CD4-positive, alpha-beta T cell treated with Interleukin-4 for 4 hours (primary cell): ENCODE measurements around the gene ZNF90.
"Not testable (repeated sequence)": the region's sequence is repeated elsewhere in the genome, so short reads cannot be mapped to it uniquely, and the experiment has no call there.

Experiments
- DNase-seq: peaks from one replicate; pipeline ENCODE4 v3.0.0-alpha.2; 2020

Gene ZNF90

DNA sequence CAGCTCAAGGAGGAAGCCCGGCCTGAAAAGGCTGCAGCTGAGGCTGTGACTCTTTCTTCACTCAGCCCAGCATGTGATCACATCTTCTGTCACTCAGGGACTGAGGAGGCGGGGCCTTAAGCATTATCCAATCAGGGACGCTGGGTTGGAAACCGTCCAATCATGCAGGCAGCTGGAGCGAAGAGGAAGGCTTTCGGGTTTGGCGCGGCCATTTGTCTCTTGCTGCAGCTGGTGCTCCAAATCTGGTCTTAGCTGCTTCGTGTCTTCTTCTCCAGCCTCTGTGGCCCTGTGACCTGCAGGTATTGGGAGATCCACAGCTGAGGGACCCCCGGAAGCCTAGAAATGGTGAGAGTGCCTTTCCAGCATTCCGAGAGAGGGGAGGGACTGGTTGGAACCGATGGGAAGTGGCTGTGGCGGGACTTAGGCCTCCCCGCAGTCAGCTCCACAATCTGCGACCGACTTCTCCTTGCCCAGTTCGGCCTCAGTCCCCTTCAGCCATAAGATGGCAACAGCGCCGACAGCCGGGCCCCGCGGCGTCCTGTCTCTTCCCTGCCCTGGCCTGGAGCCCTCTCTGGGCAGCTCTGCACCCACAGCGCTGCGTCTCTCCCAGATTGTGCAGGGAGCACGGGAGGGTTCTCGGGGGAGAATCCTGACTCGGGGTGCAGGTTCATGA, at the start of gene ZNF90:
Gene ZNF90 (plus strand): TSS at position 210 of the 673 bp plus-strand sequence. CDS start 133 bp downstream, at position 343.
- DNase-seq: peak; percentile 90

- DNase-seq: no peak
Measured at GRCh38 chr19:20028611-20029010, 49.2 kb upstream of the ZNF90 start.

DNA sequence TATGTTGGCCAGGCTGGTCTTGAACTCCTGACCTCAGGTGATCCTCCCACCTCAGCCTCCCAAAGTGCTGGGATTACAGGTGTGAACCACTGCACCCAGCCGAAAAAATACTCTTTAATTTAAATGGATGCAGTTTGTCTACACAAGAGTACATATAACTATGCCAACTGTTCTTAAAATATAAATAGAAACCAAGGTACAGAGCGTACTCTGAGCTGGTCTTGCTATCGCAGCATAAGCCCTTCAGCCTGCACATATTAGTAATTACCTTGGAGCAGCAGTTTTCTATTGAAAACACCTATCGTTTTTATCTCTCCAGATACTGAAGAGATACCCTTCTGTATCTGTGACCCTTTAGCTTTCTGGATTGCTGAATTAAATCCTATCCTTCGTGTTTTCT, 41.9 kb upstream of the ZNF90 start:
- no peak for DNase-seq

GRCh38 chr19:20038358-20039202, 39.2 kb upstream of the ZNF90 start:
- DNase-seq: peak; percentile 3

DNA sequence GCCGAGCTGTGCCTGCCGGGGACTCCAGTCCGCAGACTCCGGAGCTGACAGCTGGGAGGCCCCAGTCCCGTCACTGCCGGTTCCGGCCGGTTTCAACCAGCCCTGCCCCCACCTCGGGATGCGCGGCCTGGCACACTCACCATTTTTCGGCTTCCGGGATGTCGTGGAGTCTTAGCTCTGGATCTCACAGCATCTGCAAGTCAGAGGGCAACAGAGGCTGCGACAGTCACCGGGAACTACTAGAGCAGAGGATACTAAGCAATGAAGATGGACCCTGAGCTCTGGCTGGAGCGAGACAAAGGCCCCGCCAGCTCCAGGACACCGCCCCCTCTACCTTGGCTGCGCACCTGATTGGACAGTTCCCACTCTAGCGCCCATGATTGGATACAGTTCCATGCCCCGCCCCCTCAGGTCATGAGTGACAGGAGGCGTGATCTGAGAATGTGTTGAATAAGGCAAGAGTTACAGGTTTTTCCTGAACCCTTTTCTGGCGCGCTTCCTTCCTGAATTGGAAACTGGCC, 38.5 kb upstream of the ZNF90 start, which contains the start of gene ZNF682:
Gene ZNF682 (minus strand): TSS at position 303 of the 521 bp plus-strand sequence. CDS start 160 bp downstream, at position 143.
- peak; percentile 92 for DNase-seq

DNA sequence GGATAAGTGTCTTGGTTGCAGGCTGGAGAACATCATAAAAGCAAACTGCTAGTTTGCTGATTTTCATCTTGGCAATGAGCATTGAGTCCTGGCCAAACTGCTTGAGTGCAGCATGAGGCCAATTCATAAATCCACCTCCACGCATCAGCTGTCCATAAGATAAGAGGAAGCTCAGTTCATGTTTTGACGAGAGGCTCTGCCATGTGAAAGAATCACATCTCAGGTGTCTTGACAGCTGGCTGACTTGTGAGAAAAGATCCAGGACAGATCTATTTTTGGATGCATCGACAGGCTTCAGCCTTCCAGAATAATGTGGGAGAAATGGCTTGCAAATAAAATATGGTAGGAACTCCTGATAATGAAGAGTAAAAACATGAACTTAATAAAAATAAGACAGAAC, 33.1 kb upstream of the ZNF90 start:
- DNase-seq: no peak

DNA sequence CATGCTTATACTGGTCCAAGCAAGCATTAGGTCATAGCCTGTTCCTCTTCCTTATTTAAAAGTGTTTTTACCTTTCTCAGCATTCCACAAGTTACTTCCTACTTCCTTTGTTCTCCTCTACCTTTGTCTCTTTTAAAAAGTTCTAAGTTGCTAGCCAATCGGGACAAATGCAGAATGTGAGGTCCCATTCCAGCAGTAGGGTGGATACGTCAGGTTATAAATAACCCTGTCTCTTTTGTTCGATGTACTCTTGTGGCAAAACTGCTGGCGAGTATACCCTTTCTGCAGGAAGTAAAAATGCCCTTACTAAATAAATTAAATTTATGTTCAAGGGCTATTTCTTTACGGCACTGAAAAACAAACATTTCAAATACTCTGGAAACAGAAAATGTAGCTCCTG, 32.1 kb upstream of the ZNF90 start:
- not testable (repeated sequence) for DNase-seq

GRCh38 chr19:20051841-20052768, 25.7 kb upstream of the ZNF90 start:
- DNase-seq: peak; percentile 70

DNA sequence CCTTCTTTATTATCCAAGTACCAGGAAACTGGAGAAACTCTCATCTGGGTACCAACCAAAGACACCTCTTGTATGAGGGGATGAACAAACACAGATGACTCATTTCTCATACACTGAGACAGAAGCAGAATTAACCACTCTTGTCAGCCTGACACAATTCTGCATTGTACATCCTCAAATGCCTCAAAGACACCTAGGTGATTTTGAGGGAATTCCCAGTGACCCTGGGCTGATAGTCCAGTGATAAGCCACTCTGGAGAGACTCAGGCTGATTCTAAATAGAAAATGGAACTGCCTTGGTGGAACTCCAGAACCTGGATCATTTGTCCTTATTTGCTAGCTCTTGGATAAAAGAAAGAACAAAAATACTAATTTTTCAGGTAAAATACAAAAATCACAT, 19.1 kb upstream of the ZNF90 start:
- not testable (repeated sequence) for DNase-seq

DNA sequence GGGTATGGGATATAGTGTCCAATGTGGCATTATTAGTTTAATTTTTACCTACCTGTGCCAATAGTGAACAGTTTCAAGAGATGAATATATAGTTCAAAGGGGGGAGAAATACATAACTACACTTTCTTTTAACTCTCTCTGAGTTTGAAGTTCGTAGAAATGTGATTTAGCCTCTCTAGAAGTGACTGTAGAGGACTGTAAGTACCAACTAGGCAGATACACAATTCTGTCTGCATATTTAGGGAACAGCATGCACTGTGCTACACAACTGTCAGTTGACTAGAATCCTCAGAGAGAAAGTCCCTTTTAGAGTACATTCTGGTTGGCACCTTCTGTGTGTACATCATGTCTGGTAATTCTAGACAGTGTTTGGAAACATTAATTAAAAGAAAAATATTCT, 17.5 kb upstream of the ZNF90 start:
- DNase-seq: no peak

DNA sequence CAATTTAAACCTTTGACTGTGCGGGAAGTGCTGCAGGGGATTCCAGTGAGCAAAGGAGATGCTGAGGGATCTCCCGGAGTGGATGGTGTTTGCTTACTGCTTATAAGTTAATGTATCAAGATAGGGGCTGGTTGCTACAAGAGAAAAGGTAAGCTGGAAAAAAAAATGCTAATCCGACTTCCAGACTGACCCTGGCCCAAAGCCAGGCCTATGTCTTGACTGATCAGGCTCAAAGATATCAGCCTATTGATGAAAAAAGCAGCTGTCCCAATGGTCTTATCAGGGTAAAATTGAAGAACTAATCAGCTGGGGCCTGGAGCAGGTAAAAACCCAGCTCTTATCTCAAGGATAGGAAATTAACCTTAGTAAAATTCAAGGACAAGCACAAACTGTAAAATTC, 10.9 kb upstream of the ZNF90 start:
- no peak for DNase-seq

DNA sequence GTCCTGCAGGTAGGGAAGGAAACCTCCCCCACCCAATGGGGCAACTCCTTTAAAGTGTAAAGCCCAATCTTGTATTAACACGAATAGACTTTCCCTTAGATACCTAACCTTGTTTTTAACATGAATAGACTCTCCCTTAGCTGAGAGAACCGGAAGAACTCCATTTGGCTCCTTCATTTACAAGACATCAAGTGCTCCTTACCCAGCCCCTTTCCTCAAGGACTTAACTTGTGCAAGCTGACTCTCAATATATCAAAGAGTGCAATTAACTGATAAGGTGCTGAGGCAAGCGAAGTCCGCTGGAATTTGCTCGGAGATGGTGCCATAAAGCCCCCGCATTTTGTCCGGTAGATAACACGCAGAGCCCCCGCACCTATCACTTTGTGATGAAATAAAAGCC, 9.9 kb upstream of the ZNF90 start:
- DNase-seq: no peak

DNA sequence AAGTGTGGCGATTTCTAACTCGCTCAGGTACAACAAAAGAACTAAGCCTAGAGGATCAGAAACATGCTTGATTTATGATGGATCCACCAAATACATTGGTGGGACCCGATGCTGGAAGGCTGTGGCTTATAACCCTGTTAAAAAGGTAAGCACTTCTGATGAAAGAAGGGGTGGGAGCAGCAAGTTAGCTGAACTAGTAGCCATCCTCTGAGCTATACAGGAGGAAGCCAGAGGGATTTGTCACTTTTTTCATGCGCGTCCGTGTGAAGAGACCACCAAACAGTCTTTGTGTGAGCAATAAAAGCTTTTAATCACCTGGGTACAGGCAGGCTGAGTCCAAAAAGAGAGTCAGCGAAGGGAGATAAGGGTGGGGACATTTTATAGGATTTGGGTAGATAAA, 9.2 kb upstream of the ZNF90 start:
- not testable (repeated sequence) for DNase-seq

DNA sequence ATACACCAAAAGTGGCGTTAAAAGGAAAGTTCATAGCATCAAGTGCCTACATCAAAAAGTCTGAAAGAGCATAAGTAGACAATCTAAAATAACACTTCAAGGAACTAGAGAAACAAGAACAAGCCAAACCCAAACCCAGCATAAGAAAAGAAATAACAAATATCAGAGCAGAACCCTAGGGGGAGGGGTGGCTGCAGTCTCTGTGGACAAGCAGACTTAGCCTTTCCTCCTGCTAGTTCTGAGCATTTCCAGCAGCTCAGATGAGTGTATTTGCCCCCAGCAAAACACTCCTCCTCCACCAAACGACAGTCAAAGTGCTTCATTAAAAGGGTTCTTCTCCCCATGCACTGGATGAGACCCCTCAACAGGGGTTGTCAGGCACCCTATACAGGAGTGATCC, 7.1 kb upstream of the ZNF90 start:
- no peak for DNase-seq

DNA sequence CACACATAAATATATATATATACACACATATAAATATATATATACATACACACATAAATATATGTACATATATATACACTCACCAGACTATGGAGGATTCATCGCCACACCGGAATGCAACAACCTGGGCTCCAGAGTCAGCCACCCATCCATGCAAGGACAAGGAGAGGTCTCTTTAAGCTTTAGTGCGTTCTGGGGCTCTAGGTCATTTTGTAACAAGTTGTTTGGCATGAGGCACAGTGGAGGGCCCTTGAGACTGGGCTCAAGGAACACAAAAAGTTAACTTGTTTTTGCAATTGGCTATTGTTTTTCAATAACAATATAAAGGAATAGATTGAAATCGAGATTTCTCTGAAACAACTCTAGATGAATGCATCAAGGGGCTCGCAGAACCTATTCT, 4.9 kb upstream of the ZNF90 start:
- DNase-seq: no peak

DNA sequence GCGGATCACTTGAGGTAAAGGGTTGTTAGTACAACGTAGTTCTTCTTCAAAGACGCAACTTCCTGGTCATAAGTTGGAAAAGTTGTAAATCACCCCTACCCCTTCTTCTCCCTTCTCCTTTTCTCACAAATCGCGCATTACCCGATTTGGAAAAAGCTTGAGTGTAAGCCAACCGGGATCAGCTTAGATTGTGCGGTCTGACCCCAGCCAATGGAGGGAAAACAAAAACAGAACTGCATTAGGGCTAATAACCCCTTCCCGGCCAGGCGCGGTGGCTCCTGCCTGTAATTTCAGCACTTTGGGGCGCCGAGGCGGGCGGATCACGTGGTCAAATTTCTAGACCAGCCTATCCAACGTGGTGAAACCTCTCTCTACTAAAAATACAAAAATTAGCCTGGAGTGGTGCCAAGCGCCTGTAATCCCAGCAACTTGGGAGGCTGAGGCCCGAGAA, 806 bp downstream of the ZNF90 start:
- DNase-seq: no peak

- no peak for DNase-seq
Measured at GRCh38 chr19:20079476-20079875, 1.7 kb downstream of the ZNF90 start.

DNA sequence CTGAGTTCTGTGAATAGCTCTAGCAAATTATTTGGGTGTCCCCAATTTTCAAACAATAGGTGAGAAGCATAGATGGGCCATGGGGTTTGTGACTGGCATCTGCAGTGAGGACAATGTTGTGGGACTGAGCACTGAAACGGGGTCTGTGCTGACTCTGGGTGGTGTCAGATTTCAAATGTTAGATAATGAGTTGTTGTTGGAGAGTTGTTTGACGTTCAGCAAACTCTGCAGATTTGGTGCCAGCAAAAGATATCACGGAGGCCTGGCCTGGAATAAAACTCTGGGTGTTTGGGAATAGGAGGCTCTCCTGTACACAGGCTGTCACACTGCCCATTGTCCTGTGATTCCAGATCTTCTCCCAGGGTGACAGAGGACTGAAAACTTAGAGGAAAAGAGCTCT, 2.9 kb downstream of the ZNF90 start:
- no peak for DNase-seq

DNA sequence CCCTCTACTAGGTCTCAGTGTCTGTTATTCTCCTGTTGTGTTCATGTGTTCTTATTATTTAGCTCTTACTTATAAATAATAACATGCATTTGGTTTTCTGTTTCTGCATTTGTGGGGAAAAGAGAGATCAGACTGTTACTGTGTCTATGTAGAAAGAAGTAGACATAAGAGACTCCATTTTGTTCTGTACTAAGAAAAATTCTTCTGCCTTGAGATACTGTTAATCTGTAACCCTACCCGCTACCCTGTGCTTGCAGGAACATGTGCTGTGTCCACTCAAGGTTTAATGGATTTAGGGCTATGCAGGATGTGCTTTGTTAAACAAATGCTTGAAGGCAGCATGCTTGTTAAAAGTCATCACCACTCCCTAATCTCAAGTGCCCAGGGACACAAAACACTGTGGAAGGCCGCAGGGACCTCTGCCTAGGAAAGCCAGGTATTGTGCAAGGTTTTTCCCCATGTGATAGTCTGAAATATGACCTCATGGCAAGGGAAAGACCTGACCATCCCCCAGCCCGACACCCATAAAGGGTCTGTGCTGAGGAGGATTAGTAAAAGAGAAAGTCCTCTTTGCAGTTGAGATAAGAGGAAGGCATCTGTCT, 4.5 kb downstream of the ZNF90 start:
- DNase-seq: not testable (repeated sequence)

- not testable (repeated sequence) for DNase-seq
Measured at GRCh38 chr19:20082876-20083275, 5.1 kb downstream of the ZNF90 start.

DNA sequence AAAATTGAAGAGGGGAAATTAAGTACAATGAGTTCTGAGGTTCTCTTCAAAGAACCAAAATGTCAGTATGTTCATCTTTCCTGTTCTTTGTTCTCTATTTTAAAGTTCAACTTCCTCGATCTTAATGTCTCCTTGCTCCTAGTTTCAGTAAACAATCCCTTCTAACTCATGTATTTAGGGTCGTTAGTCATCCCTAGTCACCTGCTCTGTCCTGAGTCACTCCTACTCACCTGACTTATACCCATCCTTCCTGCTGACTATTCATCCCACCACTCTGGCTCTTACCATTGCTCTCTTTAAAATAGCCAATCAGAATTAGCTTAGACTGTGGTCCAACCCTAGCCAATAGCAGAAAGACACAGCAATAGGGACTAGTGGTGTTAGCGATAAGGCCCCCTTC, 24.3 kb downstream of the ZNF90 start:
- DNase-seq: no peak

GRCh38 chr19:20103091-20103740, 25.4 kb downstream of the ZNF90 start:
- no peak for DNase-seq
